Muscle layer of duodenum (tissue), 2 donors: Measurements from ENCODE around the gene PHRF1.

ENCODE experiments used
- H3K27ac ChIP-seq: one replicate; pipeline ENCODE4 v1.7.0; 2013; ENCODE audit warnings: mild to moderate bottlenecking, low read length
- H3K27me3 ChIP-seq: one replicate; pipeline ENCODE4 v1.7.0; 2013; ENCODE audit warnings: low read depth, mild to moderate bottlenecking, control low read depth, low read length
- H3K36me3 ChIP-seq, 2 donors: one replicate each; pipeline ENCODE4 v1.7.0; 2013; ENCODE audit warnings: low read length in 2 of 2, control low read depth in 1 of 2, mild to moderate bottlenecking in 1 of 2; ENCODE audit not compliant: insufficient read depth in 2 of 2, control insufficient read depth in 1 of 2
- H3K4me1 ChIP-seq, 2 donors: one replicate each; pipeline ENCODE4 v1.7.0; 2013; ENCODE audit warnings: low read length in 2 of 2, mild to moderate bottlenecking in 2 of 2, control low read depth in 1 of 2, moderate library complexity in 1 of 2; ENCODE audit not compliant: insufficient read depth in 2 of 2, control insufficient read depth in 1 of 2
- H3K4me3 ChIP-seq, 2 donors: one replicate each; pipeline ENCODE4 v1.7.0; 2013; ENCODE audit warnings: low read length in 2 of 2, low read depth in 1 of 2, mild to moderate bottlenecking in 1 of 2
- H3K9me3 ChIP-seq, 2 donors: one replicate each; pipeline ENCODE4 v1.7.0; 2013; ENCODE audit warnings: low read length in 2 of 2, control low read depth in 1 of 2, mild to moderate bottlenecking in 1 of 2; ENCODE audit not compliant: control insufficient read depth in 1 of 2
- donor health status: healthy.

The PHRF1 gene

GRCh38 chr11:555227-555779 lies 21.0 kb upstream of the PHRF1 start:
- Histone ChIP-seq H3K4me1 (peaks cover 0 to 23% of the 10 kb centered on the region in 2 donors), H3K27ac (no peak overlapping the region), H3K36me3 (no peaks in the 10 kb centered on the region), H3K27me3 (peaks cover 16% of the 10 kb centered on the region), H3K9me3 (no peaks in the 10 kb centered on the region), H3K4me3 (peak overlapping the region in 1 of 2 donors; percentile 45)

DNA sequence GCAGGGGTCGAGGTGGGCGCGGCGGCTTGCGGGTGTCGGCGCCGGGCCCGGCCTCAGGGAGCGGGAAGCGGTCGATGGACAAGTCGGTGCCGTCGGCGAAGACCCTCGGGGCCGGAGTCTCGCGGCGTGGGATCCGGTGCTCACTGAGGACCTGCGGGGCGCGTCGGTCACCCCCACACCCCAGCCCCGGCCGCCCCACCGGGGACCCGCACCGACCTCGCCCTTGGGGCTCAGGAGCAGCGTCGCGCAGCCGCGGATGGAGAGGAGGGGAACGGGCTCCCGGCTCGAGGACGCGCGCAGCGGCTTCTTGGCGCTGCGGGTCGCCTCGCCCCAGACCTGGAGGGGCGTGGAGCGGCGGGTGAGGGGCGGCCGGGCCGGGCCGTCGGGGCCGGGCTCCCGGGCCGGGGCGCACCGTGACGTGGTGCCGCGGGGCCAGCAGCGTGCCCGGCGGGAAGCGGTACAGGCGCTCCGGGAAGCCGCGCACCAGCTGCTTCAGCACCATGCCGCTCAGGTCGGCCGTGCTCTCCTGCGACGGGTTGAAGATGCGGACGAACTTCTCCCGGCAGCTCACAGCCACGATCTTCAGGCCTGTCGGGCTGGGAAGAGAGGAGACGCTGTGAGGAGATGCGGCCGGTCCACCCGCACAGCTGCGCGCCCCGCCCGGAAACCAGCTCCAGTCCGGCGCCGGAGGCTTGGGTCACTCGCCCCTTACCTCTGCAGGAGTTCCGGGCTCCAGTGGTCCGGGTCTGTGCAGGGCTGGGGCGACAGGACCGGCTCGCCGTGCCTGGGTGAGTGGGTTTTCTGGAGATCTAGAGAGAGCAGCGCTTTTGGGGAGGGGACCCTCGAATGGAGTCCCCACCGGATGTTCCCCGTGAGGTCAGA lies 20.2 kb upstream of the PHRF1 start:
- Histone ChIP-seq H3K27ac (no peak overlapping the region), H3K9me3 (no peaks in the 10 kb centered on the region), H3K4me3 (peak overlapping the region in 1 of 2 donors; percentile 45), H3K4me1 (peaks cover 0 to 24% of the 10 kb centered on the region in 2 donors), H3K36me3 (no peaks in the 10 kb centered on the region), H3K27me3 (peaks cover 16% of the 10 kb centered on the region)

- peaks cover 0 to 31% of the 10 kb centered on the region in 2 donors for H3K4me1 ChIP-seq
- H3K4me3 ChIP-seq: no peak overlapping the region
- H3K9me3 ChIP-seq: no peaks in the 10 kb centered on the region
- peaks cover 16% of the 10 kb centered on the region for H3K27me3 ChIP-seq
- no peaks in the 10 kb centered on the region for H3K36me3 ChIP-seq
- H3K27ac ChIP-seq: no peak overlapping the region
Observed at GRCh38 chr11:556662-557256, 19.5 kb upstream of the PHRF1 start.

DNA sequence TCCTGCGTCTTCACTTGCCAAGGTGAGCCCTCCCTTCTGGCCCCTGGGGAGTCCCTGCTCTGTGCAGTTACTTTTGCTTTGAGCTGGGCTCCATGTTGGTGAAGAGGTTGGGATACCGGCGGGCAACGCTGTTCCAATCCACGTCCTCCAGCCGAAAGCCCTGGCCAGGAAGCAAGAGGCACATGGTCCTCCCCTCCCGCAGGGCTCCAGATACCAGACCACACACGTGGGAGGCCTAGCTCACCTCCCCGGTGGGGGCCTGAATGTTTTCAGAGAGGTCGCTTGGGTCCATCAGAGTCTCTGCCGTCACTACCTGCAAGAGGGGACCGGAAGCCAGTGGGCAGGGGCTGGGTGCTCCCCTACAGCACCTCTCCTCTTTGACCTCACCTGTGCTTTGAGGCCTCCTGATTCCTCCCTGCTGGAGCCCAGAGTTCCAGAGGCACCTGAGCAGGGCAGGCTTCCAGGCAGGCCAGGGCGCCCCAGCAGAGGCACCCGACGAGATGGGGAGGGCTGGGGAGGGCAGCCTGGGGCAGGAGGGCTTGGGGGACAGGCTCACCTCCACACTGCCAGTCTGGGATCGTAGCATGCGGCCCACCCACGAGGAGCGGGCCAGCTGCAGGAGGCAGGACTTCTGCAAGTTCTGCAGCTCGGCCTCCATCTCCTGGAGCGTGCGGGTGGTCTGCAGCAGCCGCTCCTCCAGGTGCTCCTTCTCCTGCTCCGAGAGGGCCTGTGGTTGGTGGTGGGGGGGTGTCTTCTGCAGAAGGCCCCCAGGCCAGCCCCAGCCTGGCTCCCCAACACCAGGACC lies 18.7 kb upstream of the PHRF1 start:
- no peak overlapping the region for H3K27ac ChIP-seq
- peaks cover 16% of the 10 kb centered on the region for H3K27me3 ChIP-seq
- no peaks in the 10 kb centered on the region for H3K9me3 ChIP-seq
- no peak overlapping the region for H3K4me3 ChIP-seq
- H3K36me3 ChIP-seq: no peaks in the 10 kb centered on the region
- peaks cover 0 to 35% of the 10 kb centered on the region in 2 donors for H3K4me1 ChIP-seq

DNA sequence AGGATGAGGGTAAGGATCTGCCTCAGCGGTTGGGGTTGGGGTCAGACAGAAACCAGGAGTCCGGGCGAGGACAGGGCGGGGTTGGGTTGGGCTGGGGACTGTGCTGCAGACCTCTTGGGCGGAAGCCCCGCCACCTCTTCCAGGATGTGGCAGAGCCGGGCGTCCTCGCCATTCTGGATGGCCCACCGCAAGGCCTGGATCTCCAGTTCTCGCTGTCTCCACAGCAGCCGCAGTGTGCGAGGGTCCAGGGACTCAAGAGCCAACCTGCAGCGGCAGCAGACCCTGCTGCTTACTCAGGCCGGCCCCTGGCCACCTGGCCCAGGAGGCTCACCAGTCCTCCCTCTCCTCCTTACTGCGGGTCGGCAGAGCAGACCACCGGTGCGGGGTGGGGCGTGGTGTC lies 17.8 kb upstream of the PHRF1 start:
- peaks cover 16% of the 10 kb centered on the region for H3K27me3 ChIP-seq
- H3K36me3 ChIP-seq: no peaks in the 10 kb centered on the region
- no peaks in the 10 kb centered on the region for H3K9me3 ChIP-seq
- no peak overlapping the region for H3K4me3 ChIP-seq
- H3K27ac ChIP-seq: no peak overlapping the region
- peaks cover 0 to 35% of the 10 kb centered on the region in 2 donors for H3K4me1 ChIP-seq

DNA sequence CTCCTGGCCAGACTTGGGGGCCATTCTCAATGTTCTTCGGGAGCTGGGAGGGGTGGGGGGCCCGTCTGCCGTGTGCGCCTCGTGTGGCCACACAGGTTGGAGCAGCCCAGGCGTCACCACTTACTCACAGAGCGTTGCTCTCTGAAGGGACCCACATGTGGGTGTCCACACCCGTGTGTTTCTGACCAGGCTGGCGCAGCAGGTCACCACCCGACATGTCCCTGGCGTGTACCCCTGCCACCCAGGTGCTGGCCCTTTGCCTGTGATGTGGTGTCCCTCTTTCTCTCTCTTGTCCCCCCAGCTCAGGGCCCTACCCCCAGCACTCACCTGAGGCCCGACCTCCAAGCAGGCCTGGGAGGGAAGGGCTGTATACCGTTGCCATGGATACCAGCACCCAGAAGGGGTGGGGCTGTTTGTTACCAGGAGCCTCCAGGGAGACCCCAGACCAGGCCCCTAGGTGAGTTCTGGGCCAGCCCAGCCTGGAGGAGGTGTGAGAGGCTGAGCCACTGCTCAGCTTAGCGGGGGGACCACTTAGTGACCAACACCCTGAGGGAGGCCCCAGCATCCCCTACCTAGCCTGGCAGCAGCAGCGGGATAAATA lies 17.1 kb upstream of the PHRF1 start:
- Histone ChIP-seq H3K4me1 (peaks cover 0 to 35% of the 10 kb centered on the region in 2 donors), H3K4me3 (no peak overlapping the region), H3K36me3 (no peaks in the 10 kb centered on the region), H3K9me3 (no peaks in the 10 kb centered on the region), H3K27me3 (peaks cover 13% of the 10 kb centered on the region), H3K27ac (no peak overlapping the region)

DNA sequence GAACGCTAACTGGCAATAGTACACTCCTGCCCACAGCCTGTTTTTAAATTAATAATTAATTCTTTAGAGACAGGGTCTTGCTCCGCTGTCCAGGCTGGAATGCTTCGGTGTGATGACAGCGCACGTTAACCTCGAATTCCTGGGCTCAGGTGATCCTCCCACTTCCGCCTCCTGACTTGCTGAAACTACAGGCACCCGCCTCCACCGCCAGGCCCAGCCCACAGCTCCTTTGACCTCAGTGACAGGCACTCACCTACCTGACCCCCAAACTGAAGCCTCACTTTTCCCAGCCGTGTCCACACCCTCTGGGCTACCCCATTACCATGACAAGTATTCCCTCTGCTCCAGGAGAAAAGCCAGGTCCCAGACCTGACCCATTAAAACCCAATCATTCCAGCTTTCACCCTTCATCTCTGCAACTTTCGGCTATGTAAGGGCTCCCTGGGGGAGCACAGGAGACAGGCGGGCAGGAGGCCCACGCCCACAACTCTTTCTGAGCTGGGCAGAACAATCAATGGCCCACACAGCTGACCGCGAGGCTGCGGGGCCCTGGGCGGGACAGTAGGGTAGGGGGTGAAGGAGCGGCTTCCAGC lies 16.5 kb upstream of the PHRF1 start:
- peak overlapping the region; percentile 39 for H3K27ac ChIP-seq
- no peaks in the 10 kb centered on the region for H3K9me3 ChIP-seq
- peak overlapping the region; percentile 33 to 80 for H3K4me3 ChIP-seq
- H3K4me1 ChIP-seq: peaks cover 0 to 31% of the 10 kb centered on the region in 2 donors
- H3K27me3 ChIP-seq: peaks cover 6% of the 10 kb centered on the region
- H3K36me3 ChIP-seq: no peaks in the 10 kb centered on the region

GRCh38 chr11:560305-561147 lies 15.7 kb upstream of the PHRF1 start, which contains the start of the genes LMNTD2 and RASSF7:
Gene LMNTD2 (minus strand): TSS chr11:560738. CDS start chr11:560716, 22 bp downstream.
Gene RASSF7 (plus strand): TSS chr11:560970. CDS start chr11:561769, 799 bp downstream.
- Histone ChIP-seq H3K36me3 (no peaks in the 10 kb centered on the region), H3K4me1 (peaks cover 0 to 26% of the 10 kb centered on the region in 2 donors), H3K4me3 (peak within 1 kb of the TSS; percentile 48 to 80), H3K27me3 (peaks cover 6% of the 10 kb centered on the region), H3K9me3 (no peaks in the 10 kb centered on the region), H3K27ac (peak within 1 kb of the TSS; percentile 39)

- H3K4me3 ChIP-seq: peak overlapping the region; percentile 48 to 80
- peaks cover 0 to 20% of the 10 kb centered on the region in 2 donors for H3K4me1 ChIP-seq
- no peak overlapping the region for H3K27ac ChIP-seq
Observed at GRCh38 chr11:561148-562003, 14.9 kb upstream of the PHRF1 start.

More at GRCh38 chr11:561148-562003, 14.9 kb upstream of the PHRF1 start:
- H3K27me3 ChIP-seq: peaks cover 6% of the 10 kb centered on the region
- H3K36me3 ChIP-seq: no peaks in the 10 kb centered on the region
- H3K9me3 ChIP-seq: no peaks in the 10 kb centered on the region
